Activated naive CD8-positive, alpha-beta T cell (primary cell): ENCODE measurements around the gene ARRB1.
"Not testable (repeated sequence)": the region's sequence is repeated elsewhere in the genome, so short reads cannot be mapped to it uniquely, and the experiment has no call there.

ENCODE experiments used
- H3K27ac Mint-ChIP-seq: one replicate; pipeline ENCODE4 v1.8.0; 2021; ENCODE audit warnings: mixed read lengths
- H3K27me3 Mint-ChIP-seq: one replicate; pipeline ENCODE4 v1.8.0; 2021; ENCODE audit warnings: mixed read lengths
- H3K36me3 Mint-ChIP-seq: one replicate; pipeline ENCODE4 v1.8.0; 2021; ENCODE audit warnings: mixed read lengths
- H3K4me1 Mint-ChIP-seq: one replicate; pipeline ENCODE4 v1.8.0; 2021; ENCODE audit warnings: low read depth, mixed read lengths
- H3K4me3 Mint-ChIP-seq: one replicate; pipeline ENCODE4 v1.8.0; 2021; ENCODE audit warnings: mild to moderate bottlenecking, mixed read lengths
- H3K9me3 Mint-ChIP-seq: one replicate; pipeline ENCODE4 v1.8.0; 2021; ENCODE audit warnings: low read depth, mixed read lengths

Gene ARRB1

DNA sequence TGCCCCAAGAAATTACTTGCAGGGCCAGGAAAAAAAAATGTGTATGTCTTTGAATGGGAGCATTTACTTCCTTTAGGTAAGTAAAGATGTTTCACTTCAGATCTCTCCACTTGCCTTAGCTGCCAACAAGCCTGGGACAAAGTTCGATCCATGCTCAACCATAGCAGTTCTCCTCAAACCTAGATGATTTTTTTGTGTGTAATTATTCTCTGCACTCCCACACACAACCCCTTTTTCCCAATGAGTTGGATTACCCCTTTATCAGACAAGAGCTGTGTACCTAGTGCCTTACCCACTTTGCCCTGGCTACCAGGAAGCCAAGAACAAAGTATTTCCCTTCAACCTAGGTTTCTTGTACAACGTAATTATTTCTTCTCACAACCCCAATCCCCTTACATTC lies 75.3 kb downstream of the ARRB1 start:
- Mint-ChIP-seq H3K4me3 (peak overlapping the region; percentile 30), H3K36me3 (peaks cover 12% of the 10 kb centered on the region)

DNA sequence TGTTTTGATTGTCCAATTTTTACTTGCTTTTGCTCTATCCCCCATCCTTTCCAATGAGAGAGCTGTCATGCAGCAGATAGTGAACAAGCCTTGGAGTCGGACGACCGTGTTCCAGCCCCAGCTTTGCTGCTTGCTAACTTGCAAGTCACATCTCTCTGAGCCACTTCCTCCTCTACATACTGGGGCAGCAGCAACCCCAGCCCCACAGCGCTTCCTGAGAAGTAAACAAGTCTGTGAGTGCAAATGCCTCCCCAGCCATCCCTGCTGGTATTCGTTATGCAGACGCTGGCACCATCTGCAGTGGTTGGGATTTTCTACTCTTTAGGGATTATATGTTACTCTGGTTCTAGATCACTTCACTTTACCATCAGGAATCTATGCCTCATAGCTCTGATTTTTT lies 75.9 kb downstream of the ARRB1 start:
- peak overlapping the region; percentile 99 for H3K27ac Mint-ChIP-seq
- H3K4me1 Mint-ChIP-seq: peaks cover 69% of the 10 kb centered on the region
- H3K27me3 Mint-ChIP-seq: no peaks in the 10 kb centered on the region
- H3K36me3 Mint-ChIP-seq: peaks cover 12% of the 10 kb centered on the region
- H3K9me3 Mint-ChIP-seq: no peaks in the 10 kb centered on the region
- H3K4me3 Mint-ChIP-seq: peak overlapping the region; percentile 84

More for the DNA sequence above, 75.3 kb downstream of the ARRB1 start:
- H3K4me1 Mint-ChIP-seq: peaks cover 66% of the 10 kb centered on the region
- peak overlapping the region; percentile 99 for H3K27ac Mint-ChIP-seq
- no peaks in the 10 kb centered on the region for H3K27me3 Mint-ChIP-seq
- no peaks in the 10 kb centered on the region for H3K9me3 Mint-ChIP-seq

DNA sequence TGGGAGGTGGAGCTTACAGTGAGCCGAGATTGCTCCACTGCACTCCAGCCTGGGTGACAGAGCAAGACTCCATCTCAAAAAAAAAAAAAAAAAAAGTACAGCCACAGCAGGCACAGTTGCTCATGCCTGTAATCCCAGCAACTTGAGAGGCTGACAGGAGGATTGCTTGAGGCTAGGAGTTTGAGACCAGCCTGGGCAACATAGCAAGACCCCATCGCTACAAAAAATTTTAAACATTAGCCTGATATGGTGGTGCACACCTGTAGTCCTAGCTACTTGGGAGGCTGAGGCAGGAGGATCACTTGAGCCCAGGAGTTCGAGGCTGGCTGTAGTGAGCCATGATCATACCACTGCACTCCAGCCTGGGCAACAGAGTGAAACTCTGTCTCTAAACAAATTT lies 76.7 kb downstream of the ARRB1 start:
- H3K9me3 Mint-ChIP-seq, H3K36me3 Mint-ChIP-seq, H3K27me3 Mint-ChIP-seq, H3K4me3 Mint-ChIP-seq: not testable (repeated sequence)
- peaks cover 63% of the 10 kb centered on the region for H3K4me1 Mint-ChIP-seq
- peak overlapping the region; percentile 79 for H3K27ac Mint-ChIP-seq

DNA sequence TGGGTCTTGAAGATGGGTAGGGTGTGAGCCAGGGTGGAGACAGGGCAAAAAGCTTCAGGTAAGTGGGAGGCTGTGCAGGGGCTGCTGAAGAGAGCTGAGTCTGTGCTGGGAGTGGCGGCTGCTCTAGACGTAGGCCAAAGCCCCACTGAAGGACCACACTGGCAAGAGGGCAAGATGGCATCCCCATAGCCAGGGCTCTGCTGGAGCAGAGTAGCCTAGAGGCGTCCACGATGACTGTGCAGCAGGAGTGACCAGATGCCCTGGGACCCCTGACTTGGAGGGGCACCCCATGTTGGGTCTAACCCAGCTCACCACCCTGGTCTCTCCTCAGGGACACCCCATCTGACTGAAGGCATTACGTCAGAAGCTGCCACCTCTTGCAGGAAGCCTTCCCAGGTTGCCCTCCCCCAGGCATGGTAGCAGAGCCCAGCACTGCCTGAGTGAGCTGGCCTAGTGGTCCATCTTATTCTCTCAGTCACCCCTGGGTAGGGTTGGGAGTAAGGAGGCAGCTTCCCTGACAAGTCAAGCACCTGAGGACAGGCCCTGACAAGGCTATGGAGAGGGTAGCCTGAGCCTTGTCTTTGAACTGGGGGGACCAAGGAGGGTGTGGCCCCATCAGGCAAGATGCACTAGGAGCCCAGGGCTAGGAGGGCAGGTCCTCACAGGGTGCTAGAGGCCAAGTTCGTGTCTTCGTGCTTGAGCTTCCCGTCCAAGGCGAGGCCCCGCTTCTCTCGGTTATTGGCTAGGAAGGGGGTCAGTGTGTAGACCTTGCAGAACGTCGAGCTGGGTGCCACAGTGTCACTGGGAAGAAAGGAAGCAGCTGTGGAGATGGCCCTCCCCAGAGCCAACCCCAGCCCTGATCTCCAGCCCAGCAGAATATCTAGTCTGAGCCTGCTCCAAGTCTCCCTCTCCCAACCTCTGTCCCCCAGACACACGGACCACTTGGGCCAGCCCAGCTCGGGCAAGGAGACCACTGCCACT lies 77.8 kb downstream of the ARRB1 start:
- no peaks in the 10 kb centered on the region for H3K9me3 Mint-ChIP-seq
- H3K27ac Mint-ChIP-seq: peak overlapping the region; percentile 79
- H3K4me1 Mint-ChIP-seq: peaks cover 59% of the 10 kb centered on the region
- H3K27me3 Mint-ChIP-seq: no peaks in the 10 kb centered on the region
- no peak overlapping the region for H3K4me3 Mint-ChIP-seq
- peaks cover 9% of the 10 kb centered on the region for H3K36me3 Mint-ChIP-seq

GRCh38 chr11:75272821-75273301 lies 78.6 kb downstream of the ARRB1 start:
- peak overlapping the region; percentile 80 for H3K27ac Mint-ChIP-seq
- H3K9me3 Mint-ChIP-seq: no peaks in the 10 kb centered on the region
- peaks cover 58% of the 10 kb centered on the region for H3K4me1 Mint-ChIP-seq
- peaks cover 12% of the 10 kb centered on the region for H3K36me3 Mint-ChIP-seq
- H3K27me3 Mint-ChIP-seq: no peaks in the 10 kb centered on the region
- H3K4me3 Mint-ChIP-seq: no peak overlapping the region

DNA sequence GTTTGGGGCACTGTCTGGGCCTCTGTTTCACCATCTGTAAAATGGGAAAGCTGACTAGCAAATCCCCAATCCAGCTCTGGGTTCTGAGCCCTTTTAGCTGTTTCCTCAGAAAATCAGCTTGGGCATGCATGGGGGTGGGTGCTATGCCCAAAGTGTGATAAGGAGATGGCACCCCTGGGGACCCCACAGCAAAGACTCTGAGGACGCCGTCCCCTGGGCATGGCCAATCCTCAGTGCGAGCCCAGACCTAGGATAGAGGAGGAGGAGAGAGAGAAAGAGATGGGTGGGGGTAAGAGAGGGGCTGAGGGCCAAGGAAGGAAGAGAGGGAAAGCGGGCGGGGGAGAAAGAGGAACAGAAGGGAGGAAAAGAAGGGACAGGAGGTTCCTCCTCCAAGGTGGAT lies 79.1 kb downstream of the ARRB1 start:
- no peaks in the 10 kb centered on the region for H3K9me3 Mint-ChIP-seq
- peak overlapping the region; percentile 80 for H3K27ac Mint-ChIP-seq
- no peaks in the 10 kb centered on the region for H3K27me3 Mint-ChIP-seq
- H3K4me3 Mint-ChIP-seq: no peak overlapping the region
- H3K36me3 Mint-ChIP-seq: peaks cover 9% of the 10 kb centered on the region
- peaks cover 54% of the 10 kb centered on the region for H3K4me1 Mint-ChIP-seq

- Mint-ChIP-seq H3K27ac (peak overlapping the region; percentile 46), H3K4me1 (peaks cover 49% of the 10 kb centered on the region), H3K4me3 (no peak overlapping the region), H3K27me3 (no peaks in the 10 kb centered on the region), H3K9me3 (no peaks in the 10 kb centered on the region), H3K36me3 (peaks cover 7% of the 10 kb centered on the region)
Observed at GRCh38 chr11:75271730-75272129, 79.7 kb downstream of the ARRB1 start.

GRCh38 chr11:75270896-75271418 lies 80.5 kb downstream of the ARRB1 start:
- Mint-ChIP-seq H3K9me3 (no peaks in the 10 kb centered on the region), H3K27me3 (no peaks in the 10 kb centered on the region), H3K27ac (peak overlapping the region; percentile 41), H3K4me1 (peaks cover 42% of the 10 kb centered on the region), H3K36me3 (peaks cover 4% of the 10 kb centered on the region), H3K4me3 (no peak overlapping the region)

- no peaks in the 10 kb centered on the region for H3K9me3 Mint-ChIP-seq
- H3K27ac Mint-ChIP-seq: no peak overlapping the region
- no peaks in the 10 kb centered on the region for H3K27me3 Mint-ChIP-seq
Observed at GRCh38 chr11:75269896-75270295, 81.6 kb downstream of the ARRB1 start.

GRCh38 chr11:75269367-75269660 lies 82.1 kb downstream of the ARRB1 start:
- Mint-ChIP-seq H3K27me3 (no peaks in the 10 kb centered on the region), H3K4me1 (peaks cover 36% of the 10 kb centered on the region), H3K4me3 (no peak overlapping the region), H3K36me3 (peaks cover 4% of the 10 kb centered on the region), H3K9me3 (no peaks in the 10 kb centered on the region), H3K27ac (no peak overlapping the region)

More at GRCh38 chr11:75269896-75270295, 81.6 kb downstream of the ARRB1 start:
- H3K4me1 Mint-ChIP-seq: peaks cover 32% of the 10 kb centered on the region
- peaks cover 4% of the 10 kb centered on the region for H3K36me3 Mint-ChIP-seq
- H3K4me3 Mint-ChIP-seq: no peak overlapping the region

- Mint-ChIP-seq H3K27me3 (no peaks in the 10 kb centered on the region), H3K4me3 (no peak overlapping the region), H3K36me3 (peaks cover 4% of the 10 kb centered on the region), H3K4me1 (peaks cover 36% of the 10 kb centered on the region), H3K9me3 (no peaks in the 10 kb centered on the region), H3K27ac (no peak overlapping the region)
Observed at GRCh38 chr11:75268626-75269366, 82.7 kb downstream of the ARRB1 start.

DNA sequence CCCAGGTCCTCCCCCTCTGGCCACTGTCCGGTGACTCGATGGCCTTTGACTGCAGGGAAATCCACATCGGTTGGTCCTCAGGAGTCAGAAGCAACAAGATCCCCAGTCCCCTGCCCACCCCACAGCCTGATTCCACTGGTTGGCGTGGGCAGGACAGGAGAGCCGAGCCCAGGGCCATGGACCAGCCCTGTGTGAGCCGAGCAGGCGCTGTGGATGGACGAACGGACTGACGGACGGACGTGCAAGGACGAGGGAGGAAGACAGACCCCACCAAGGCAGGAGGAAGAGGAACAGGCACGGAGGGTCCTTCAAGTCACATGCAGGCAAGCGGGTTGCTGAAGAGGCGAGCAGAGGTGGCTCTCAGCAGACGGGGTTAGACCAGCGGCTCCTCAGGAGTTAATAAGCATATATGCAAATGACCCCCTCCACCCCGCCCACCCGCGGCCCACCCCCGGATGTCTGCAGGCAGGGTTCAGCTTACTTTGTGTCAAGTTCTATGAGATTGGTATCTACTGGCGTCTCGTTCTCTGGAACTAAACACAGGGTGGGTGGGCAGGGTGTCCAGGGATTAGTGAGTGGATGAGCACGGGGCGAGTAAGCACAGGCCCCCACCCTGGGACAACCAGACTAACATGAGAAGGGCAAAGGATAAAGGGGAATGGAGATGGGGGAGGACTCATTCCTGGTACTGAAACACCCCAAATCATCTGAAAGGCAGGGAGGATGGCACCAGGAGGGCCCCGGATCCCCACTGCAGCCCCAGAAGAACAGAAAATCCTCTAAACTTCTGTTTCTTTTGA lies 84.1 kb downstream of the ARRB1 start:
- Mint-ChIP-seq H3K4me3 (no peak overlapping the region), H3K27me3 (no peaks in the 10 kb centered on the region), H3K36me3 (peaks cover 4% of the 10 kb centered on the region), H3K4me1 (peaks cover 38% of the 10 kb centered on the region), H3K27ac (no peak overlapping the region), H3K9me3 (no peaks in the 10 kb centered on the region)

DNA sequence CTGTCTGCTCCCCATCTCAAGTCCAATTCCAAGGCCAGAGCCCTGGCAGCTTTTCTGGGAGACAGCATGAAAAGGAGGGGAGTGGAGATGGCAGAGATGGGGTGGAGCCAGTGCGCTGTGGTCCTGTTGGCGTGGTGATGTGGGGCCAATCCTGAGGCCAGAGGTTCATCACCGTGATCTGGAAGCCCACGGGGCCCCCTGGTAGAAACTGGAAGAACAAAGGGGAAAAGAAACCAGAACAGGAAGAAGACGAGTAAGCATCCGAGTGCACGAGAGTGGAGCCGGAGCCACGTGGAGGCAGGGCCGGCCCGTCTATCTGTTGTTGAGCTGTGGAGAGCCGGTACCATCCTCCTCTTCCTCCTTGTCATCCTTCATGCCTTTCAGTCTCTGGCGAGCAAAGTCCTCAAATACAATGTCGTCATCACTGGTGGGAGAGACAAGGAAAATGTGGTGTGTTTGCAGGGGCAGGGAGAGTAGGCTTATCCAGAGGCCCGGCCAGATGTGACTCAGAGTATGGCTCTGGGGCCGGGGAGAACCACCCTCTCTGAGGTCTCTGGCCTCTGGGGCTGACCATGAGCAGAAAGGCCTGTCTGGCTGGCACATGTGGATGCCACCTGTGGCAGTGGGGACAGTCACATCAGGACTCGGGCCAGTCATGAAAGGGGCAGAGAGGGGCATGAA lies 85.5 kb downstream of the ARRB1 start:
- Mint-ChIP-seq H3K9me3 (no peaks in the 10 kb centered on the region), H3K27ac (no peak overlapping the region), H3K36me3 (peaks cover 3% of the 10 kb centered on the region), H3K27me3 (no peaks in the 10 kb centered on the region), H3K4me3 (no peak overlapping the region), H3K4me1 (peaks cover 46% of the 10 kb centered on the region)

DNA sequence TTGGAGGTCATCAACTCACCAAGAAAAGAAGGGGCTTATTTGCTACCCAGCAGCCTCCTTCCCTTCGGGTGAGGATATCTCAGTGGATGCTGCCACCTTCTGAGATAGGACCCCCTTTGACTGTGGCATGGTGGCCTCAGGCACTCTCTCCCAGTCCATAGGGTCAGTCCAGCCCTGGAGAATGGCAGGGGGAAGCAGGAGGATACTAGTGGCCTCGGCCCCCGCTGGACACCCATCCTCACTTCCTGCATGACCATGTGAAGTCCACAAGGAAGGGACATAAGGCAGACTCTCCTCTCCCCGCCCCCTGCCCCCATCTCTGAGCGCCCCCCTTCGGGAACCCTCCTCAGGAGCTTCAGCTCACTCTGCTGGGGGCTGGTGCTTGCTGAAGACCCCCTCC lies 86.5 kb downstream of the ARRB1 start:
- no peak overlapping the region for H3K4me3 Mint-ChIP-seq
- H3K27me3 Mint-ChIP-seq: no peaks in the 10 kb centered on the region
- peak overlapping the region; percentile 41 for H3K27ac Mint-ChIP-seq
- peaks cover 52% of the 10 kb centered on the region for H3K4me1 Mint-ChIP-seq
- peaks cover 3% of the 10 kb centered on the region for H3K36me3 Mint-ChIP-seq
- H3K9me3 Mint-ChIP-seq: no peaks in the 10 kb centered on the region
